WI38 (cell line): Measurements from ENCODE around the gene ARMCX5.
A peak's percentile ranks its signal among the peaks of the same experiment; 100 is the strongest.

Experiments
- H3K4me3 ChIP-seq: 2 replicates; pipeline ENCODE4 v1.5.1; 2011; ENCODE audit warnings: low read depth, mild to moderate bottlenecking, control low read depth, low read length
- TF ChIP-seq, protein P1 (sequence below): IDR thresholded peaks from 2 replicates; pipeline ENCODE4 v1.5.1; 2012; ENCODE audit warnings: low read depth, mild to moderate bottlenecking, control low read depth, low read length

Gene ARMCX5

DNA sequence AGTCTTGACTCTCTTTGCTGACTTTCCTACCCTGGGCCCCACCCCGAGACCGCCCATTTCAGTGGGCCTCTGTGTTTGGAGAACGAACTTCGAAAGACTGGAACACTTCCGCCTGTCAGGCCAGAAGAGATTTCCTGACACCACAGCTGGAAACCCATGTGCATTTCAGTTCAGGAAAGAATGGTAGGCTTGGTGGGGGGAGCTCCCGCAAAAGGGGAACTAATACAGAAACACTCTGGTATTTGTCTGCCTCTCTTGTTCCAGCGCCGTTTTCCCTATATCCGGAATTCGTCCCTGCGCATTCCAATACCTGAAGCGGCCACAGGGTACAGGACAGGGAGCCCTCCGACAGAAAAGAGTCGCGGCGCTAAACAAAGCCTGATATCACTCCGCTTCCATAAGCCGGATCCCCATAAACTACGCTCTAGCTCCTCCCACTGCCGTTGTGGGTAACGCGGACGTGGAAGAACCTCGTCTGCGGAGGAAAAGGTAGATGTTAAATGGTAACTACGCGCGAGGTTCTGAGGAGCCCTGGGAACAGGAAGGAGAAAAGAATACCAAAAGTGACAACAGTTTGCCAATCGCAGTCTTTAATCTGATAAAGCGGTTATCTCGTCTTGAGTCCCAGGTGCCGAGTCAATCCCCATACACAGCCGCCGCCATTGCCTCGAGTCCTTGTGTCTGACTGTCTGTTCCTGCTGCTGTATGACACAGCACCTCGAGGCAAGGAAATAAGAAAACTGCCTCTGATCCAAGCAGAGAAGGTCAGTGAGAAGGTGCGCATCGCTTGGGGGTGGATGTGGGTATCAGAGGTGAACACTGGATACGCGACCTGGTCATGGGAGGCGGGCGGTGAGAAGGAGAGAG, at the start of gene ARMCX5:
ARMCX5 (plus strand) TSS at position 432 of the 867 bp plus-strand sequence. CDS start 2,627 bp downstream, outside the sequence.
- peak within 1 kb of the TSS; percentile 68 for H3K4me3 ChIP-seq
- TF ChIP-seq, protein P1, sequence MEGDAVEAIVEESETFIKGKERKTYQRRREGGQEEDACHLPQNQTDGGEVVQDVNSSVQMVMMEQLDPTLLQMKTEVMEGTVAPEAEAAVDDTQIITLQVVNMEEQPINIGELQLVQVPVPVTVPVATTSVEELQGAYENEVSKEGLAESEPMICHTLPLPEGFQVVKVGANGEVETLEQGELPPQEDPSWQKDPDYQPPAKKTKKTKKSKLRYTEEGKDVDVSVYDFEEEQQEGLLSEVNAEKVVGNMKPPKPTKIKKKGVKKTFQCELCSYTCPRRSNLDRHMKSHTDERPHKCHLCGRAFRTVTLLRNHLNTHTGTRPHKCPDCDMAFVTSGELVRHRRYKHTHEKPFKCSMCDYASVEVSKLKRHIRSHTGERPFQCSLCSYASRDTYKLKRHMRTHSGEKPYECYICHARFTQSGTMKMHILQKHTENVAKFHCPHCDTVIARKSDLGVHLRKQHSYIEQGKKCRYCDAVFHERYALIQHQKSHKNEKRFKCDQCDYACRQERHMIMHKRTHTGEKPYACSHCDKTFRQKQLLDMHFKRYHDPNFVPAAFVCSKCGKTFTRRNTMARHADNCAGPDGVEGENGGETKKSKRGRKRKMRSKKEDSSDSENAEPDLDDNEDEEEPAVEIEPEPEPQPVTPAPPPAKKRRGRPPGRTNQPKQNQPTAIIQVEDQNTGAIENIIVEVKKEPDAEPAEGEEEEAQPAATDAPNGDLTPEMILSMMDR: no peak

DNA sequence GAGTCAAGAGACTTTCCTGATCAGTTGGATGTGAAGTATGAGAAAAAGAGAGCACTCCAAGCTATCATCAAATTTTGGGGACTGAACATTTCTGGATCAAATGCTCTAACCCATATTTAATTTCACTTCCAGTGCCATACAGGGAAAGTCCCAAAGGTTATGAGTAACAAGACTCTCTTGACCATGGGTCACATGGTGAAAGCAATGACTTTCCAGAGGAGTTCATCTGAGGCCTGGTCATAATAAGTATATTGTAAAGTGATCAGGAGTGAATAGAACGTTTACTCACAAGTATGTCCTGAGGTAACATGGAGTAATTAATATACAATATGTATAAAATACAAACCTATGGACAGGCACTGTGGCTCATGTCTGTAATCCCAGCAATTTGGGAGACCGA, 40.7 kb upstream of the ARMCX5 start:
- TF ChIP-seq, protein P1: no peak
- no peak overlapping the region for H3K4me3 ChIP-seq

DNA sequence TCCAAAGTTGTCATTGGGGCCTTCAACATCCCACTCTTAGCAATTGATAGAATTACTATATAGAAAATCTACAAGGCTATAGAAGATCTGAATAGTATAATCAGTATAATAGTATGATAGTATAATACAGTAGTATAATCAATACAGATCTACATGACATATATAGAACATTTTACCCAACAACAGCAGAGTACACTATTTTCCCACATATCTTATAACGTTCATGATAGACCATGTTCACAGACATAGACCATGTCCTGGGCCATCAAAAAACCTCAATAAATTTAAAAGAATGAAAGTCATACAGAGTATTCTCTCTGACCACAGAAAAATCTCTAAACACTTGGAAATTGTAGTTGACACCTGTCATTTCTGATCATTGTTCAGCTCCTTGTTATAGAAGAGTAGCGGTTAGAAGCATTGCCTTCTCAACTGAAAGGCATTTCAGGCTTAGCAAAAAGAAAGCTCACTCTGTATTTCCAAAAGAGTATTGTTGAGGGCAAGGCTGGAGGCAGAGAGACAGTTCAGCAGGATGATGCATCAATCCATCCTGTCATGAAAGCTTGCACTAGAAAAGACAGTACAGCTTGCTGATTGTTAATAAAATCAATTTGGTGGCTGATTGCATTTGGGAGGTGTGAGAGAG, 38.8 kb upstream of the ARMCX5 start:
- TF ChIP-seq, protein P1: no peak
- H3K4me3 ChIP-seq: no peak overlapping the region

DNA sequence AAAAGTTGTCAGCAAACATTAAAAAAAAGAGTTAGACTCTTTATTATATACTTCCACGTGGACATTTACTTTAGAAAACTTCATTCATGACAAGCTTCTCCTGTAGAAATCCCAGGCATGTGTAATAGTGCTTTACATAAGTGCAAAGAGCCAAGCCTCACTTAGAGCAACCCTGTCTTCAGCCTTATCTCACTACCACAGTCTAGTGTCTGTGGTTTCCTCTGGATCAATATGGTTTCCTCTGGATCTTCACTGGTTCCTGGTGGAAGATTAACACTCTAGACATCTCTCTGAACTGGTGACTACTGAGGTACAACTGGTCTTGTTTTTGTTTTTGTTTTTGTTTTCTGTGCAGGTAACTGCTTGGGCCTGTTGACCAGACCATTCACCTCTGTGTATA, 18.4 kb upstream of the ARMCX5 start:
- TF ChIP-seq, protein P1: no peak
- no peak overlapping the region for H3K4me3 ChIP-seq

DNA sequence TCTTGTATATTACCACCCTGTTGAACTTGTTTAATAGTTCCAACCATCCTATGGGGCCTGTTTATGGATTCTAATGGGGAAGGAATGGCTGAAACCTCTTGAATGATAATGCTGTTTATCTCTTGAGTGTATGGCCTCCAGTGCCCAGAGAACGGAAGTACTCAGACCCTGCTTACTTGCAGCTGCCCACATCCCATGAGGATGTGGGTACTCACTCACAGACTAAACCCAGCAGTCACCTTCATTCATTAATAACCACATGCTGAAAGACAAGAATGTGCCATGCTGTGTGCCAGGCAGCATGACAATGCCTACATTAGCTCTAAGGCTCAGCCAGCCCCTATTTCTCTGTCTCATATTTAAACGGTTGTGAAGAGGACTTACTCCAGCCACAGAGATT, 5.9 kb upstream of the ARMCX5 start:
- TF ChIP-seq, protein P1: no peak

DNA sequence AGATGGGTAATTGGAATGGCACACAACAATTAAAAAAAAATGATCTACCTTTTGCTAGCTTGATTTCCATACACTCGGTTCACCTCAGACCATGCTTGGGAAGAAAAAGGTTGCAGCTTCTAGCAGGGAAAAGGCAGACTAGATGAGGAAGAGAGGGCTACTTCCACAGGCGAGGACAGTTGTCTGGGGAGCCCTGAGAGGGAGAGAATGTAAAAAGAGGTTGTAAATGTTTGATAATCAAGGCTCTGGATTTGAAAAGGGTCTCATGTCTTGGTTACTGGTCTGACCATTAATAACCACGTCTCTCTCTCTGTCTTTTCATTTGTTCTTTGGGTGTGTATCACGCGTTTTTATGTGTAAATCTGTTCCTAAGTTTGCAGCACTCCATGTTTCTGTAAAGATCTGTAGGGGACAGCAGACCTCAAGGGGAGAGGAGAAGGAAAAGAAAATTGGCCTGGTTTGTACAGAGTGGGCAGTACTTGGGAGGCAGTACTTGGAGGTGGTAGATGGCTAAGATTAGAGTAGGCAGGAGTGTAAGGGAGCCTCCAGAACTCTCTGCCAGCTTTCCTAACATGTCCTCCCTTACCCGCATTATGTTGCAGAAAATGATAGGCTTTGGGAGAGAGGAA, 750 bp downstream of the ARMCX5 start:
- peak overlapping the region; percentile 68 for H3K4me3 ChIP-seq
- TF ChIP-seq, protein P1: no peak

More for the DNA sequence above, 5.9 kb upstream of the ARMCX5 start:
- no peak overlapping the region for H3K4me3 ChIP-seq
